ENCODE measurements around the gene HFE.

GRCh38 chr6:26045928-26046368, 41.3 kb upstream of the HFE start:
- TF ChIP-seq, protein P1, sequence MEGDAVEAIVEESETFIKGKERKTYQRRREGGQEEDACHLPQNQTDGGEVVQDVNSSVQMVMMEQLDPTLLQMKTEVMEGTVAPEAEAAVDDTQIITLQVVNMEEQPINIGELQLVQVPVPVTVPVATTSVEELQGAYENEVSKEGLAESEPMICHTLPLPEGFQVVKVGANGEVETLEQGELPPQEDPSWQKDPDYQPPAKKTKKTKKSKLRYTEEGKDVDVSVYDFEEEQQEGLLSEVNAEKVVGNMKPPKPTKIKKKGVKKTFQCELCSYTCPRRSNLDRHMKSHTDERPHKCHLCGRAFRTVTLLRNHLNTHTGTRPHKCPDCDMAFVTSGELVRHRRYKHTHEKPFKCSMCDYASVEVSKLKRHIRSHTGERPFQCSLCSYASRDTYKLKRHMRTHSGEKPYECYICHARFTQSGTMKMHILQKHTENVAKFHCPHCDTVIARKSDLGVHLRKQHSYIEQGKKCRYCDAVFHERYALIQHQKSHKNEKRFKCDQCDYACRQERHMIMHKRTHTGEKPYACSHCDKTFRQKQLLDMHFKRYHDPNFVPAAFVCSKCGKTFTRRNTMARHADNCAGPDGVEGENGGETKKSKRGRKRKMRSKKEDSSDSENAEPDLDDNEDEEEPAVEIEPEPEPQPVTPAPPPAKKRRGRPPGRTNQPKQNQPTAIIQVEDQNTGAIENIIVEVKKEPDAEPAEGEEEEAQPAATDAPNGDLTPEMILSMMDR (IDR thresholded peaks at IDR 0.05; ENCODE audit: insufficient read depth, low read length, poor library complexity, severe bottlenecking): no peak
- TF ChIP-seq EZH2phosphoT487 (conservative IDR thresholded peaks at IDR 0.05; ENCODE audit: low read length): no peak

All from SU-DHL-6 (cell line).